K562 (cell line): ENCODE data around the gene DDX39A. TPM values are rescaled to one million over a fixed set of nuclear protein-coding genes. Genes with fewer than 3 reads are reported as not detected.

Source experiments
- ARID2 ChIP-seq: fragments of 450-650 bp; IDR thresholded peaks from 2 replicates; pipeline ENCODE4 v1.6.1; 2017; ENCODE audit warnings: antibody characterized with exemption, mild to moderate bottlenecking
- CBX5 ChIP-seq: IDR thresholded peaks from 2 replicates; pipeline ENCODE4 v1.6.1; 2014; ENCODE audit warnings: low read depth, borderline replicate concordance
- E2F1 ChIP-seq: sonication (generic); formaldehyde crosslinking; IDR thresholded peaks from 2 replicates; pipeline ENCODE4 v1.8.1; 2023; ENCODE audit warnings: mild to moderate bottlenecking, missing genetic modification reagents, moderate library complexity
- ETV5 ChIP-seq: sonication (generic); formaldehyde crosslinking; IDR thresholded peaks from 2 replicates; pipeline ENCODE4 v1.4.0; 2020; ENCODE audit warnings: low read depth, mild to moderate bottlenecking, missing genetic modification reagents
- GABPB2 ChIP-seq: fragments of 250-450 bp; sonication (Bioruptor Pico); conservative IDR thresholded peaks from 2 replicates; pipeline ENCODE4 v1.5.1; 2021; ENCODE audit warnings: mild to moderate bottlenecking
- KDM1A ChIP-seq, 2 experiments: fragments of 450-650 bp; IDR thresholded peaks; 2 replicates each; pipeline ENCODE4 v1.6.1; 2016; ENCODE audit warnings: mild to moderate bottlenecking in 2 of 2
- MAFK ChIP-seq: IDR thresholded peaks from 2 replicates; pipeline ENCODE4 v1.6.1; 2011; ENCODE audit warnings: low read length, improper control_type of control experiment
- MBD1 ChIP-seq: fragments of 250-450 bp; sonication (Bioruptor Pico); IDR thresholded peaks from 2 replicates; pipeline ENCODE4 v1.8.0; 2022; ENCODE audit warnings: inconsistent platforms
- MYC ChIP-seq, 2 experiments: fragments of 250-450 bp in 1 of 2; sonication (Bioruptor Pico) in 1 of 2; IDR thresholded peaks; 2 replicates each; pipeline versions ENCODE4 v1.5.1 to v1.6.1; 2012 to 2021; ENCODE audit warnings: low read depth in 2 of 2, borderline replicate concordance in 1 of 2, improper control_type of control experiment in 1 of 2, low read length in 1 of 2, mild to moderate bottlenecking in 1 of 2, moderate library complexity in 1 of 2
- MYNN ChIP-seq, 2 experiments: sonication (generic); formaldehyde crosslinking in 1 of 2; IDR thresholded peaks; 2 replicates each; pipeline versions ENCODE4 v1.5.0 to v1.6.1; 2016 to 2020; ENCODE audit warnings: antibody characterized with exemption in 1 of 2, missing genetic modification reagents in 1 of 2
- PURB ChIP-seq: sonication (generic); formaldehyde crosslinking; IDR thresholded peaks from 2 replicates; pipeline ENCODE4 v1.9.0; 2021; ENCODE audit warnings: low read depth, mild to moderate bottlenecking, missing genetic modification reagents
- RBBP5 ChIP-seq: fragments of 200-600 bp; sonication (generic); IDR thresholded peaks from 2 replicates; pipeline ENCODE4 v1.6.1; 2012; ENCODE audit warnings: borderline replicate concordance, mild to moderate bottlenecking, low read length, control low read depth, inconsistent platforms; ENCODE audit not compliant: insufficient read depth, poor library complexity, severe bottlenecking
- RBM39 ChIP-seq: fragments of 200-400 bp; formaldehyde crosslinking; optimal IDR thresholded peaks from 2 replicates; pipeline ENCODE3; 2018; ENCODE audit warnings: low read depth, low read length
- SMAD3 ChIP-seq: fragments of 450-650 bp; formaldehyde crosslinking; conservative IDR thresholded peaks from 2 replicates; pipeline ENCODE4 v1.4.0; 2020; ENCODE audit warnings: mild to moderate bottlenecking
- SMARCA5 ChIP-seq: fragments of 450-650 bp; IDR thresholded peaks from 2 replicates; pipeline ENCODE4 v1.6.1; 2016
- SREBF1 ChIP-seq: fragments of 150-350 bp; IDR thresholded peaks from 2 replicates; pipeline ENCODE4 v1.6.1; 2014; ENCODE audit warnings: antibody characterized with exemption, low read depth, low read length, borderline replicate concordance
- SRSF9 ChIP-seq: fragments of 200-400 bp; formaldehyde crosslinking; IDR thresholded peaks from 2 replicates; pipeline ENCODE4 v1.6.1; 2017; ENCODE audit warnings: low read depth, low read length, borderline replicate concordance
- XRCC3 ChIP-seq: fragments of 450-650 bp; IDR thresholded peaks from 2 replicates; pipeline ENCODE4 v1.6.1; 2017; ENCODE audit warnings: mild to moderate bottlenecking, moderate library complexity
- ZBED1 ChIP-seq: IDR thresholded peaks from 2 replicates; pipeline ENCODE4 v1.6.1; 2014
- ZBTB49 ChIP-seq: sonication (generic); formaldehyde crosslinking; IDR thresholded peaks from 2 replicates; pipeline ENCODE4 v1.8.0; 2022; ENCODE audit warnings: missing genetic modification reagents, mild to moderate bottlenecking, borderline replicate concordance
- ZC3H4 ChIP-seq: sonication (generic); formaldehyde crosslinking; IDR thresholded peaks from 2 replicates; pipeline ENCODE4 v1.9.0; 2021; ENCODE audit warnings: missing genetic modification reagents, borderline replicate concordance
- ZNF561 ChIP-seq: fragments of 450-650 bp; formaldehyde crosslinking; conservative IDR thresholded peaks from 2 replicates; pipeline ENCODE4 v1.4.0; 2020; ENCODE audit warnings: mild to moderate bottlenecking, moderate library complexity
- ZNF589 ChIP-seq: fragments of 200-800 bp; sonication (Bioruptor generic); IDR thresholded peaks from 2 replicates; pipeline ENCODE4 v1.6.1; 2016; ENCODE audit warnings: low read depth, missing genetic modification characterization, missing compliant biosample characterization
- ZSCAN29 ChIP-seq: fragments of 450-650 bp; IDR thresholded peaks from 2 replicates; pipeline ENCODE4 v1.6.1; 2017
- ZZZ3 ChIP-seq: fragments of 450-650 bp; IDR thresholded peaks from 2 replicates; pipeline ENCODE4 v1.6.1; 2016; ENCODE audit warnings: antibody characterized with exemption, mild to moderate bottlenecking, moderate library complexity
- polyA plus RNA-seq, 8 experiments: library from polyadenylated mRNA; depleted of rRNA in 4 of 8; stranded (reverse) in 5 of 8; unstranded in 3 of 8; fragments of >200 nt; fragmentation: Nextera tagmentation in 2 of 8; fragmentation: Illumina TruSeq in 1 of 8; extraction: Ambion mirVana in 2 of 8; extraction: Trizol in 1 of 8; gene quantifications; 2 replicates each; pipeline versions ENCODE4 v1.2.1 to v1.2.3, GENCODE V29; 2011 to 2014; ENCODE audit warnings: inconsistent platforms in 1 of 8, missing spikeins in 1 of 8
- total RNA-seq, 7 experiments: library from RNA; depleted of rRNA in 6 of 7; stranded (reverse); fragments of >200 nt in 6 of 7; fragmentation: Illumina TruSeq in 2 of 7; extraction: Trizol in 2 of 7; gene quantifications; 2 replicates each; pipeline versions ENCODE4 v1.2.1 to v1.2.3, GENCODE V29; 2011 to 2021; ENCODE audit warnings: low replicate concordance in 1 of 7

Gene DDX39A
- total and polyA plus RNA-seq, 9 of the 15 experiments (the other 6 are each of a cell fraction or from before 2014, with no cell fraction given), result 90.3 to 250 (median 188) TPM

- TF ChIP-seq E2F1 (CRISPR knock-in tag), result no peak
- no peak for TF ChIP-seq MYNN (IDR thresholded peaks at IDR 0.05)
- no peak for TF ChIP-seq MYNN (CRISPR knock-in tag; IDR thresholded peaks at IDR 0.05)
- peak; percentile 69; the same call in 1 of the 2 replicates for TF ChIP-seq ZBED1
- TF ChIP-seq RBBP5, result no peak
- no peak for TF ChIP-seq ETV5 (CRISPR knock-in tag)
- no peak for TF ChIP-seq RBM39
- no peak for TF ChIP-seq MBD1 (CRISPR knock-in tag)
- no peak for TF ChIP-seq ARID2
- TF ChIP-seq SMARCA5, result no peak
- no peak for TF ChIP-seq PURB (CRISPR knock-in tag)
- peak; percentile 86 for TF ChIP-seq ZNF589 (CRISPR knock-in tag)
- no peak for TF ChIP-seq SREBF1
- 0 out of 2 replicates have a peak, but pooled peaks have one; percentile 57 for TF ChIP-seq SMAD3 (CRISPR knock-in tag)
- no peak for TF ChIP-seq SRSF9
- TF ChIP-seq ZSCAN29, result no peak
- no peak for TF ChIP-seq ZNF561 (CRISPR knock-in tag)
- TF ChIP-seq MAFK, result no peak
- no peak for TF ChIP-seq CBX5
- no peak for TF ChIP-seq ZBTB49 (CRISPR knock-in tag)
- TF ChIP-seq XRCC3, result no peak
- TF ChIP-seq GABPB2 (CRISPR knock-in tag), result no peak
- TF ChIP-seq ZZZ3, result no peak
- TF ChIP-seq KDM1A (IDR thresholded peaks at IDR 0.05), result peak; percentile 89 to 95
- TF ChIP-seq MYC (IDR thresholded peaks at IDR 0.05; ENCODE audit: low read depth, low read length), result peak; percentile 43; the same call in 1 of the 2 replicates
- no peak for TF ChIP-seq MYC (CRISPR knock-in tag; IDR thresholded peaks at IDR 0.05; ENCODE audit: borderline replicate concordance, low read depth)
- TF ChIP-seq ZC3H4 (CRISPR knock-in tag), result no peak
These were observed 27.9 kb downstream of the DDX39A start (continued) for GRCh38 chr19:14391156-14391821.
